Natural killer cell (primary cell): ENCODE measurements around the gene NAT10. TPM values are rescaled to one million over a fixed set of nuclear protein-coding genes. Genes with fewer than 3 reads are reported as not detected.
A peak's percentile ranks its signal among the peaks of the same experiment; 100 is the strongest.

Source experiments
- ATAC-seq, 3 donors: fragments of 150-1000 bp in 2 of 3; fragments of 200-7000 bp in 1 of 3; cut with Tn5 transposase; 1 replicate in 1 of 3; 2 replicates in 2 of 3; pipeline ENCODE4 v1.10.0; 2021; ENCODE audit warnings: mild to moderate bottlenecking in 2 of 3, moderate library complexity in 2 of 3
- DNase-seq, 2 donors: peaks; one replicate each; pipeline versions ENCODE4 v3.0.0 to v3.0.0-alpha.2; 2013 to 2021; ENCODE audit warnings: mixed read lengths in 1 of 2
- H3K27ac ChIP-seq: one replicate; pipeline ENCODE4 v1.5.1; 2013; ENCODE audit warnings: mild to moderate bottlenecking, low read length
- H3K27me3 ChIP-seq: one replicate; pipeline ENCODE4 v1.6.1; 2013; ENCODE audit warnings: low read length; ENCODE audit not compliant: control insufficient read depth, insufficient read depth
- H3K36me3 ChIP-seq: one replicate; pipeline ENCODE4 v1.6.1; 2013; ENCODE audit warnings: low read length; ENCODE audit not compliant: control insufficient read depth, insufficient read depth
- H3K4me1 ChIP-seq: one replicate; pipeline ENCODE4 v1.6.1; 2013; ENCODE audit warnings: low read length; ENCODE audit not compliant: control insufficient read depth, insufficient read depth
- H3K4me3 ChIP-seq: one replicate; pipeline ENCODE4 v1.5.1; 2013; ENCODE audit warnings: low read length
- H3K9me3 ChIP-seq: one replicate; pipeline ENCODE4 v1.6.1; 2013; ENCODE audit warnings: low read length; ENCODE audit not compliant: control insufficient read depth, insufficient read depth
- H3K27ac Mint-ChIP-seq, 2 donors: one replicate each; pipeline ENCODE4 v1.8.0; 2022; ENCODE audit warnings: mild to moderate bottlenecking in 2 of 2, mixed read lengths in 2 of 2, moderate library complexity in 1 of 2
- H3K27me3 Mint-ChIP-seq, 2 donors: one replicate each; pipeline ENCODE4 v1.8.0; 2022; ENCODE audit warnings: low read depth in 2 of 2, mixed read lengths in 2 of 2
- H3K36me3 Mint-ChIP-seq: one replicate; pipeline ENCODE4 v1.8.0; 2022; ENCODE audit warnings: mixed read lengths
- H3K4me1 Mint-ChIP-seq, 2 donors: one replicate each; pipeline ENCODE4 v1.8.0; 2022; ENCODE audit warnings: mixed read lengths in 2 of 2
- H3K4me3 Mint-ChIP-seq: one replicate; pipeline ENCODE4 v1.8.0; 2022; ENCODE audit warnings: mild to moderate bottlenecking, moderate library complexity, mixed read lengths
- H3K9me3 Mint-ChIP-seq, 2 donors: one replicate each; pipeline ENCODE4 v1.8.0; 2022; ENCODE audit warnings: mixed read lengths in 2 of 2
- CTCF ChIP-seq: fragments of 200-600 bp; IDR thresholded peaks from one replicate; pipeline ENCODE4 v1.8.0; 2022; ENCODE audit warnings: antibody characterized with exemption
- WGBS: methylation state at CpG from one replicate; pipeline ENCODE4 v1.1.7; 2013; ENCODE audit warnings: missing lambda C conversion rate; ENCODE audit not compliant: insufficient coverage; 5-methylcytosine and 5-hydroxymethylcytosine counted together
- intact Hi-C: fragments of 100-400 bp; cut with micrococcal nuclease; formaldehyde crosslinking; loops from one replicate; pipeline ENCODE4 v1.14.2; 2022
- total RNA-seq, 4 donors: library from RNA; stranded (reverse); fragments of 120-200 nt in 1 of 4; gene quantifications; one replicate each; pipeline versions ENCODE4 v1.2.3 to v1.2.4, GENCODE V29; 2013 to 2022

Gene NAT10
- total RNA-seq, 3 donors from 2014 or later (not counting 1 experiment from before 2014, with no cell fraction given), result 40.3 to 53.6 (median 42.8) TPM

GRCh38 chr11:34173050-34173449 is 67.6 kb downstream of the NAT10 start:
- no peaks in the 10 kb centered on the region for H3K9me3 Mint-ChIP-seq
- peaks cover 11% of the 10 kb centered on the region for H3K4me1 ChIP-seq
- ATAC-seq, result no peak
- 96% methylated on average over 16 of the region's 16 CpGs for WGBS
- H3K36me3 Mint-ChIP-seq, result no peaks in the 10 kb centered on the region
- TF ChIP-seq CTCF, result no peak
- H3K27ac Mint-ChIP-seq, result no peak overlapping the region
- H3K27ac ChIP-seq, result no peak overlapping the region
- H3K4me1 Mint-ChIP-seq, result peaks cover 5 to 14% of the 10 kb centered on the region in 2 donors
- H3K27me3 ChIP-seq, result peaks cover 2% of the 10 kb centered on the region
- no peaks in the 10 kb centered on the region for H3K36me3 ChIP-seq
- no peaks in the 10 kb centered on the region for H3K27me3 Mint-ChIP-seq
- H3K4me3 ChIP-seq, result no peak overlapping the region
- intact Hi-C loops, result no loop called here
- no peaks in the 10 kb centered on the region for H3K9me3 ChIP-seq
- H3K4me3 Mint-ChIP-seq, result no peak overlapping the region
- DNase-seq, result no peak

GRCh38 chr11:34174412-34175041 is 69.1 kb downstream of the NAT10 start:
- no peaks in the 10 kb centered on the region for H3K36me3 ChIP-seq
- H3K4me1 ChIP-seq, result peaks cover 11% of the 10 kb centered on the region
- intact Hi-C loops, result loop anchor here (1.0 kb wide), 2 partner anchors 185 to 319 kb away; no protein-coding TSS in a partner anchor
- DNase-seq, result peak; percentile 77 to 88
- no peak overlapping the region for H3K4me3 ChIP-seq
- H3K27me3 ChIP-seq, result peaks cover 2% of the 10 kb centered on the region
- 27% methylated on average over 33 of the region's 33 CpGs for WGBS
- peak overlapping the region; percentile 73 for H3K4me3 Mint-ChIP-seq
- no peaks in the 10 kb centered on the region for H3K9me3 ChIP-seq
- peak; percentile 85 for TF ChIP-seq CTCF
- peak overlapping the region in 1 of 2 donors; percentile 13 for H3K27ac Mint-ChIP-seq
- ATAC-seq, result peak; percentile 94 to 100 (median 99)
- no peak overlapping the region for H3K27ac ChIP-seq
- no peaks in the 10 kb centered on the region for H3K9me3 Mint-ChIP-seq
- H3K36me3 Mint-ChIP-seq, result no peaks in the 10 kb centered on the region
- H3K4me1 Mint-ChIP-seq, result peaks cover 5 to 14% of the 10 kb centered on the region in 2 donors
- H3K27me3 Mint-ChIP-seq, result no peaks in the 10 kb centered on the region

GRCh38 chr11:34175284-34176019 is 70.0 kb downstream of the NAT10 start:
- 93% methylated on average over 5 of the region's 7 CpGs for WGBS

More at GRCh38 chr11:34175284-34176019, 70.0 kb downstream of the NAT10 start:
- Mint-ChIP-seq H3K4me1 (peaks cover 5 to 14% of the 10 kb centered on the region in 2 donors), H3K27me3 (no peaks in the 10 kb centered on the region), H3K9me3 (no peaks in the 10 kb centered on the region), H3K36me3 (no peaks in the 10 kb centered on the region), H3K4me3 (peak overlapping the region; percentile 50), H3K27ac (no peak overlapping the region)
- no peak for TF ChIP-seq CTCF
- H3K36me3 ChIP-seq, result no peaks in the 10 kb centered on the region
- ATAC-seq, result no peak
- H3K4me1 ChIP-seq, result peaks cover 11% of the 10 kb centered on the region
- intact Hi-C loops, result no loop called here
- DNase-seq, result no peak
- H3K27ac ChIP-seq, result no peak overlapping the region
- H3K9me3 ChIP-seq, result no peaks in the 10 kb centered on the region
- no peak overlapping the region for H3K4me3 ChIP-seq
- peaks cover 2% of the 10 kb centered on the region for H3K27me3 ChIP-seq
